Endothelial cell of umbilical vein (primary cell): ENCODE measurements around the gene SLC17A9. TPM values are rescaled to one million over a fixed set of nuclear protein-coding genes. Genes with fewer than 3 reads are reported as not detected.

Source experiments
- BruUV-seq: library from RNA; stranded (reverse); fragments of 400-500 nt; replicated peaks from 2 replicates; lab custom pipeline; 2021; lab: Mats Ljungman, UMichigan
- CTCF ChIA-PET: fragments of 300-600, 350-600 bp; sonication (Branson Sonifier 250); formaldehyde crosslinking; loops from one replicate; lab custom pipeline; 2021; ENCODE audit warnings: antibody characterized with exemption, inconsistent platforms; lab: Charles Lee
- POLR2A ChIA-PET: fragments of 300-600, 350-600 bp; sonication (Branson Sonifier 250); formaldehyde crosslinking; loops from one replicate; lab custom pipeline; 2021; ENCODE audit warnings: antibody characterized with exemption, inconsistent platforms; lab: Charles Lee
- DNase-seq: peaks from one replicate; pipeline ENCODE4 v3.0.0-alpha.2; 2011; ENCODE audit warnings: low read depth, low spot score
- FAIRE-seq: peaks from 2 replicates; lab custom pipeline; 2011; peaks lifted over from hg19 to GRCh38; lab: Jason Lieb, UNC
- H2AFZ ChIP-seq: 2 replicates; pipeline ENCODE4 v1.6.0; 2012; ENCODE audit warnings: low read depth, low read length, control low read depth, inconsistent platforms
- H3K27ac ChIP-seq: 2 replicates; pipeline ENCODE4 v1.5.1; 2011; ENCODE audit warnings: low read depth, mild to moderate bottlenecking, control low read depth, low read length, moderate library complexity; ENCODE audit not compliant: insufficient read depth
- H3K27me3 ChIP-seq, 2 experiments: 2 replicates each; pipeline versions ENCODE4 v1.6.0 to v1.6.1; 2011; ENCODE audit warnings: low read length in 2 of 2, mixed read lengths in 1 of 2; ENCODE audit not compliant: control insufficient read depth in 2 of 2, insufficient read depth in 2 of 2
- H3K36me3 ChIP-seq, 2 experiments: 2 replicates in 1 of 2; 3 replicates in 1 of 2; pipeline ENCODE4 v1.5.1; 2011; ENCODE audit warnings: low read length in 2 of 2, mild to moderate bottlenecking in 1 of 2, moderate library complexity in 1 of 2; ENCODE audit not compliant: control insufficient read depth in 2 of 2, insufficient read depth in 2 of 2; ENCODE audit errors: extremely low read depth in 1 of 2
- H3K4me1 ChIP-seq: 3 replicates; pipeline ENCODE4 v1.5.1; 2011; ENCODE audit warnings: mild to moderate bottlenecking, low read length; ENCODE audit not compliant: control insufficient read depth, insufficient read depth; ENCODE audit errors: extremely low read depth
- H3K4me2 ChIP-seq: 2 replicates; pipeline ENCODE4 v1.6.1; 2011; ENCODE audit warnings: low read length, control low read depth, mixed read lengths; ENCODE audit not compliant: insufficient read depth
- H3K4me3 ChIP-seq, 3 experiments: fragments of 200-600 bp in 1 of 3; sonication (generic), shearing (Covaris generic) in 1 of 3; replicated peaks in 1 of 3; 2 replicates each; pipeline ENCODE4 v1.5.1; 2011 to 2016; ENCODE audit warnings: control low read depth in 3 of 3, low read length in 3 of 3, mild to moderate bottlenecking in 2 of 3, inconsistent platforms in 1 of 3, low read depth in 1 of 3, moderate library complexity in 1 of 3; ENCODE audit not compliant: insufficient read depth in 1 of 3
- H3K79me2 ChIP-seq: 2 replicates; pipeline ENCODE4 v1.6.0; 2012; ENCODE audit warnings: low read length, inconsistent platforms; ENCODE audit not compliant: control insufficient read depth, insufficient read depth
- H3K9ac ChIP-seq: replicated peaks from 2 replicates; pipeline ENCODE3; 2011; ENCODE audit warnings: low read length, control low read depth; ENCODE audit not compliant: insufficient read depth; ENCODE audit errors: extremely low read depth
- H3K9me1 ChIP-seq: replicated peaks from 3 replicates; pipeline ENCODE4 v1.6.0; 2011; ENCODE audit warnings: mild to moderate bottlenecking, low read length; ENCODE audit not compliant: control insufficient read depth, insufficient read depth; ENCODE audit errors: extremely low read depth
- H3K9me3 ChIP-seq: replicated peaks from 2 replicates; pipeline ENCODE4 v1.5.1; 2012; ENCODE audit warnings: low read length, inconsistent platforms; ENCODE audit not compliant: control insufficient read depth, insufficient read depth
- H4K20me1 ChIP-seq: replicated peaks from 2 replicates; pipeline ENCODE3; 2011; ENCODE audit warnings: mild to moderate bottlenecking, low read length; ENCODE audit not compliant: control insufficient read depth, insufficient read depth; ENCODE audit errors: extremely low read depth
- CTCF ChIP-seq, 2 donors: IDR thresholded peaks; 1 replicate in 1 of 2; 2 replicates in 1 of 2; pipeline ENCODE4 v1.5.1; 2011; ENCODE audit warnings: low read length in 2 of 2, mild to moderate bottlenecking in 2 of 2, moderate library complexity in 2 of 2, control low read depth in 1 of 2, inconsistent platforms in 1 of 2, low read depth in 1 of 2; ENCODE audit not compliant: insufficient read depth in 1 of 2; ENCODE audit errors: extremely low read depth in 1 of 2
- EZH2 ChIP-seq: IDR thresholded peaks from 2 replicates; pipeline ENCODE4 v1.6.1; 2012; ENCODE audit warnings: borderline replicate concordance, low read depth, mild to moderate bottlenecking, moderate library complexity, low read length, inconsistent platforms; ENCODE audit not compliant: severe bottlenecking
- FOS ChIP-seq: IDR thresholded peaks from 2 replicates; pipeline ENCODE4 v1.6.1; 2011; ENCODE audit warnings: mild to moderate bottlenecking, low read length, moderate library complexity, borderline replicate concordance; ENCODE audit not compliant: insufficient read depth
- GATA2 ChIP-seq: IDR thresholded peaks from 2 replicates; pipeline ENCODE4 v1.7.0; 2011; ENCODE audit warnings: low read depth, mild to moderate bottlenecking, moderate library complexity, mixed read lengths, low read length; ENCODE audit not compliant: insufficient read length, insufficient read depth
- JUN ChIP-seq: IDR thresholded peaks from 2 replicates; pipeline ENCODE4 v1.6.1; 2011; ENCODE audit warnings: borderline replicate concordance, low read depth; ENCODE audit not compliant: insufficient read length, insufficient read depth
- MAX ChIP-seq: IDR thresholded peaks from 2 replicates; pipeline ENCODE4 v1.6.1; 2011; ENCODE audit not compliant: insufficient read depth, insufficient read length
- MYC ChIP-seq: IDR thresholded peaks from one replicate; pipeline ENCODE4 v1.6.1; 2011; ENCODE audit warnings: mild to moderate bottlenecking, low read depth, low read length
- POLR2A ChIP-seq: IDR thresholded peaks from 2 replicates; pipeline ENCODE4 v1.6.1; 2012; ENCODE audit warnings: low read depth, mild to moderate bottlenecking, control low read depth, low read length
- POLR2AphosphoS5 ChIP-seq: IDR thresholded peaks from 2 replicates; pipeline ENCODE4 v1.6.1; 2012; ENCODE audit warnings: low read depth, mild to moderate bottlenecking, control low read depth, low read length, moderate library complexity; ENCODE audit not compliant: insufficient read depth
- dilution Hi-C: fragments of 300-500 bp; cut with MboI; formaldehyde crosslinking; loops from one replicate; pipeline ENCODE4 v1.15.0; 2019; ENCODE audit warnings: low sequenced_read_pairs; ENCODE audit not compliant: extremely low pct_ligation_motif_present
- intact Hi-C: fragments of 100-400 bp; cut with micrococcal nuclease; formaldehyde crosslinking; loops from one replicate; pipeline ENCODE4 v1.10.0; 2022
- polyA plus RNA-seq, 4 experiments: library from polyadenylated mRNA; depleted of rRNA in 3 of 4; stranded (reverse) in 3 of 4; unstranded in 1 of 4; fragments of >200 nt; gene quantifications; 2 replicates each; pipeline versions ENCODE4 v1.2.1 to v1.2.3, GENCODE V29; 2011 to 2012; ENCODE audit warnings: missing spikeins in 1 of 4
- total RNA-seq: library from RNA; stranded (reverse); gene quantifications from 2 replicates; pipeline ENCODE4 v1.2.3, GENCODE V29; 2021

The SLC17A9 gene
- total and polyA plus RNA-seq, 2 donors (not counting 3 experiments of a cell fraction or from before 2014, with no cell fraction given), result 38.2 to 44.5 TPM

DNA sequence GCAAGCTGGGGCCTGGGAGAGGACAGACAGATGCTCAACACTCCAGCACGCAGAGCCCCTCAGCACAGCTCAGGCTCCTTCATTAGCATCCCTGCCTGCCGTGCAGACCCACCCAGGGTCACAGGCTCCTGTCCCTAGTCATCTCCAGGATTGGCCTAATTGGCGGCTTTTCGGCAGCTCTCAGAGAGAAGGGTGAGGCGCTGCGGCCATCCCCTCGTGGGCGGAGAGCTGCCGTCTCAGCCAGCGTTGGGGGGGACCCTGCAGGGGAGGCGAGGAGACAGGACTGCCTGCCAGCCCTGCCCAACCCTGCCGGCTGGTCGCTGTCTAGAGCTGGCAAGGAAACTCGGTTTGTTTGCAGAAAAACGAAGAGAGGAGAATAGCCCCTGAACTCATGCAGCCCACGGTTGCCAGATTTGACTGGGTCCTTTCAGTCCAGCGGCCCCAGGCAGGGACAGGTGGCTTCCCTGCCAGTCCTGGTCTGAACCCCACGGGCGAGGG lies 27.4 kb downstream of the SLC17A9 start:
- H3K4me3 ChIP-seq, result no peak overlapping the region
- H3K9me3 ChIP-seq, result no peaks in the 10 kb centered on the region
- no peak overlapping the region for H3K4me2 ChIP-seq
- dilution Hi-C loops (no loop called here), intact Hi-C loops (no loop called here)
- DNase-seq, result no peak
- no peaks in the 10 kb centered on the region for H3K4me1 ChIP-seq
- H4K20me1 ChIP-seq, result no peaks in the 10 kb centered on the region
- H3K79me2 ChIP-seq, result no peaks in the 10 kb centered on the region
- H3K27me3 ChIP-seq, result peaks cover 25 to 28% of the 10 kb centered on the region in 2 experiments
- H2AFZ ChIP-seq, result no peak overlapping the region
- no TSS peak for BruUV-seq
- no peak for FAIRE-seq
- TF ChIP-seq MAX, result no peak
- no peak for TF ChIP-seq GATA2
- TF ChIP-seq JUN, result no peak
- TF ChIP-seq CTCF (IDR thresholded peaks at IDR 0.05; ENCODE audit: extremely low read depth in 1 of 2, insufficient read depth in 1 of 2, low read depth in 1 of 2, low read length in 2 of 2), result no peak
- no peak for TF ChIP-seq EZH2
- TF ChIP-seq POLR2A, result no peak
- TF ChIP-seq MYC, result no peak
- no peak for TF ChIP-seq FOS
- no peak for TF ChIP-seq POLR2AphosphoS5
- POLR2A ChIA-PET, result no interaction called here
- no peaks in the 10 kb centered on the region for H3K36me3 ChIP-seq
- H3K27ac ChIP-seq, result no peak overlapping the region
- CTCF ChIA-PET, result interaction anchor here (1.2 to 4.0 kb wide), 3 partner anchors 8 to 29 kb away, joined by 3 to 18 read pairs (median 12); no protein-coding TSS in a partner anchor
- H3K9me1 ChIP-seq, result no peaks in the 10 kb centered on the region
- H3K9ac ChIP-seq, result no peak overlapping the region
